Measurements from ENCODE around the gene NFYB. TPM values are rescaled to one million over a fixed set of nuclear protein-coding genes. Genes with fewer than 3 reads are reported as not detected.

Gene NFYB
- total RNA-seq, 6 experiments from 2014 or later, result 10.1 to 12.9 (median 12.2) TPM

DNA sequence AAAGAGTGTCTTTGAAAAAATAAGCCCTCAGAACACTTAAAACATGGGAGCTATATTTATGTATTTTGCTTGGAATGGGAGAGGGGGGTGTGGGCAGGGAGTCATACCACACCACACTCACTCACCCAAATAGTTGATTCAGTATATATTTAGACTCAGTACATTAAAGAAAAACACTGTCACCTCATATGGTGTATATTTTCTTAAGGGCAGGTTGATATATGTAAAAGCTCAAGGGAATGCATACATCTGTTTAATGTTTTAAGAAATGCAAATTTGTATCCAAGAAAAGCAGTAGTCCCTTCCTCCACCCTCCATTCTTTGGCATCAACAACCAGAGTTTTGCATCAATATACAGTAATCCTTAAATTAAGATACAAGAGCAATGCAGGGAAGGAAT lies 1.4 kb downstream of the NFYB start:
- H3K9me3 ChIP-seq, result no peaks in the 10 kb centered on the region
- TF ChIP-seq, protein P1, sequence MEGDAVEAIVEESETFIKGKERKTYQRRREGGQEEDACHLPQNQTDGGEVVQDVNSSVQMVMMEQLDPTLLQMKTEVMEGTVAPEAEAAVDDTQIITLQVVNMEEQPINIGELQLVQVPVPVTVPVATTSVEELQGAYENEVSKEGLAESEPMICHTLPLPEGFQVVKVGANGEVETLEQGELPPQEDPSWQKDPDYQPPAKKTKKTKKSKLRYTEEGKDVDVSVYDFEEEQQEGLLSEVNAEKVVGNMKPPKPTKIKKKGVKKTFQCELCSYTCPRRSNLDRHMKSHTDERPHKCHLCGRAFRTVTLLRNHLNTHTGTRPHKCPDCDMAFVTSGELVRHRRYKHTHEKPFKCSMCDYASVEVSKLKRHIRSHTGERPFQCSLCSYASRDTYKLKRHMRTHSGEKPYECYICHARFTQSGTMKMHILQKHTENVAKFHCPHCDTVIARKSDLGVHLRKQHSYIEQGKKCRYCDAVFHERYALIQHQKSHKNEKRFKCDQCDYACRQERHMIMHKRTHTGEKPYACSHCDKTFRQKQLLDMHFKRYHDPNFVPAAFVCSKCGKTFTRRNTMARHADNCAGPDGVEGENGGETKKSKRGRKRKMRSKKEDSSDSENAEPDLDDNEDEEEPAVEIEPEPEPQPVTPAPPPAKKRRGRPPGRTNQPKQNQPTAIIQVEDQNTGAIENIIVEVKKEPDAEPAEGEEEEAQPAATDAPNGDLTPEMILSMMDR (IDR thresholded peaks at IDR 0.05), result no peak
- no peak for TF ChIP-seq POLR2A (IDR thresholded peaks at IDR 0.05)
- H3K4me3 ChIP-seq, result peak overlapping the region; percentile 62 to 81 (median 76)
- intact Hi-C loops (cut with DNase I), result no loop called here
- peak overlapping the region; percentile 80 to 89 (median 84) for H3K27ac ChIP-seq
- no peak for DNase-seq
- no peaks in the 10 kb centered on the region for H3K36me3 ChIP-seq
- ATAC-seq, result no peak
- H3K27me3 ChIP-seq, result no peaks in the 10 kb centered on the region
- H3K4me1 ChIP-seq, result peaks cover 0 to 36% (median 18%) of the 10 kb centered on the region in 4 donors

DNA sequence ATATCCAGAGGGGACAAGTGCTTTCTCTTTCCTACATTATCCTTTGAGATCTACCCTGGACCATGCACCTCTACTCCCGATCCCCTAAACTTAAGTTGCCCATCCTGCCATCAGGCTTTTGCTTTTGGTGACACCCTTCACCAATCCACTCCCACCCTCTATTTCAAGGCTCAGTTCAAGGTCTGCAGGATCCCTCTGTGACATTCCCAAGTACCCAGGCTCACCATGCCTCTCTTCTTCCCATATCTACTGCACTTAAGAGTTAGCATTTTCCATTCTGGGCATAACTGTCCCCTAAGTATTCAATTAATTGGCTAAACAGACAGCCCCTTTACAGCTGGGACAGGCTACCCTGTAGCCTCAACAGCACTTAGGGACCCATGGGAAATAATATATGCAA lies 3.1 kb downstream of the NFYB start:
- Histone ChIP-seq H3K4me1 (peaks cover 0 to 47% (median 25%) of the 10 kb centered on the region in 4 donors), H3K27me3 (no peaks in the 10 kb centered on the region), H3K36me3 (no peaks in the 10 kb centered on the region), H3K9me3 (no peaks in the 10 kb centered on the region), H3K27ac (no peak overlapping the region), H3K4me3 (no peak overlapping the region)
- ATAC-seq, result no peak
- intact Hi-C loops (cut with DNase I), result no loop called here
- no peak for TF ChIP-seq POLR2A (IDR thresholded peaks at IDR 0.05)
- TF ChIP-seq, protein P1 (IDR thresholded peaks at IDR 0.05), result no peak
- WGBS (ENCODE audit: insufficient coverage, low coverage, low lambda C conversion rate, missing lambda C conversion rate), result 92% methylated on average over 1 of the region's 1 CpG
- DNase-seq, result no peak

DNA sequence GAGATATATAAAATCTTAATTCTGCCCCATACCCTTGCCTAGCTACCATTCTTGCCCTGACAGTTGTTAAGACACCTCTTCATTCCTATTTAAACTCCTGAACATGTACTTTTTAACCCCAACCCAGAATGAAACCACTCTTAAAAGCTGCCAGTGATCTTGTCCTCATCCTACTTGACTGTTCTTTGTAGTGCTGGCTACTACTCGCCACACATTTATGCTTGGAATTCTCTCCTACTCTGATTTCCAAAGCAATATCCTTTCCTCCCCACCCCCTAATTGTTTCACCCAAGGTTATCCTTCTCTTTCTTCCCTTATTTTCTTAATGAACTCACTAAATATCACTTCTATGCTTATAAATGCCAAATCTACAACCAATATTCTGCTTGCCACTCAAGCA lies 4.1 kb downstream of the NFYB start:
- peaks cover 0 to 6% (median 0%) of the 10 kb centered on the region in 4 donors for H3K36me3 ChIP-seq
- no peak overlapping the region for H3K4me3 ChIP-seq
- 100% methylated on average over 1 of the region's 1 CpG for WGBS (ENCODE audit: insufficient coverage, low coverage, low lambda C conversion rate, missing lambda C conversion rate)
- TF ChIP-seq, protein P1 (IDR thresholded peaks at IDR 0.05), result no peak
- no peak for TF ChIP-seq POLR2A (IDR thresholded peaks at IDR 0.05)
- peaks cover 0 to 47% (median 25%) of the 10 kb centered on the region in 4 donors for H3K4me1 ChIP-seq
- no peaks in the 10 kb centered on the region for H3K9me3 ChIP-seq
- intact Hi-C loops (cut with DNase I), result no loop called here
- ATAC-seq (no peak), DNase-seq (no peak)
- no peaks in the 10 kb centered on the region for H3K27me3 ChIP-seq
- H3K27ac ChIP-seq, result peak overlapping the region in 1 of 3 donors; percentile 19

DNA sequence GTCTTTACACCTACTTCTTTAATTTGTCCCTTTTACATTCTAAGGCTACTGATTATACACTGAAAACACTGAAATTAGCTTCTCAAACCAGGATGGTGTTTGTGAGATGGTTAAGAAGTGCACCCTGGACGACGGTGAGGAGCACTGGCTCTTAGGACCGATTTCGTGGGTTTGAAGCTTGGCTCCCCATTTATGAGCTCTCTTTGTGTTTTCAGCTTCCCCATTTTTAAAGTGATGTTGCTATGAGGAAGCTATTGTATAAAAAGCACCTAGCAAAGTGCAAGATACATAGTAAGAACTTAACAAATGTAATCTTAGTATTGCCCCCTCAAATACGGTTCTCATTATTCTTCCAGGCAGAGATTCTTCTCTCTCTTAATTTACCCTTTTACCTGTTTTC lies 4.7 kb downstream of the NFYB start:
- H3K27ac ChIP-seq, result peak overlapping the region in 2 of 3 donors; percentile 56 to 59
- DNase-seq, result no peak
- 80% methylated on average over 5 of the region's 5 CpGs for WGBS (ENCODE audit: insufficient coverage, low coverage, low lambda C conversion rate, missing lambda C conversion rate)

More for the DNA sequence above, 4.7 kb downstream of the NFYB start:
- no peaks in the 10 kb centered on the region for H3K9me3 ChIP-seq
- no peaks in the 10 kb centered on the region for H3K27me3 ChIP-seq
- peaks cover 0 to 44% (median 25%) of the 10 kb centered on the region in 4 donors for H3K4me1 ChIP-seq
- TF ChIP-seq, protein P1 (IDR thresholded peaks at IDR 0.05), result no peak
- TF ChIP-seq POLR2A (IDR thresholded peaks at IDR 0.05), result no peak
- no peak overlapping the region for H3K4me3 ChIP-seq
- H3K36me3 ChIP-seq, result peaks cover 0 to 9% (median 0%) of the 10 kb centered on the region in 4 donors
- no peak for ATAC-seq
- intact Hi-C loops (cut with DNase I), result no loop called here

Measured in right lobe of liver (tissue), 6 donors.